A549 (cell line): ENCODE results near the gene GXYLT2. TPM values are rescaled to one million over a fixed set of nuclear protein-coding genes. Genes with fewer than 3 reads are reported as not detected.
A peak's percentile ranks its signal among the peaks of the same experiment; 100 is the strongest.

Experiments
- ATAC-seq, 2 experiments: fragments of 200-7000 bp in 1 of 2; fragments of >200 bp in 1 of 2; cut with Nextera tagmentation in 1 of 2; cut with Tn5 transposase in 1 of 2; 3 replicates each; pipeline versions ENCODE4 v1.8.0 to v1.9.1; 2018 to 2020; ENCODE audit warnings: mild to moderate bottlenecking in 1 of 2, moderate library complexity in 1 of 2
- CTCF ChIA-PET: fragments of 300-600 bp; sonication (Branson Sonifier 250); formaldehyde crosslinking; extraction: SDS; loops from one replicate; lab custom pipeline; 2021; ENCODE audit warnings: antibody characterized with exemption, inconsistent platforms; lab: Yijun Ruan, JAX
- POLR2A ChIA-PET: fragments of 350-600 bp; formaldehyde crosslinking; extraction: SDS; loops from one replicate; lab custom pipeline; 2021; ENCODE audit warnings: antibody characterized with exemption, inconsistent platforms; lab: Yijun Ruan, JAX
- DNase-seq, 2 experiments: peaks; one replicate each; pipeline versions ENCODE4 v3.0.0 to v3.0.0-alpha.2; 2011 to 2016; ENCODE audit warnings: low read depth in 1 of 2, low spot score in 1 of 2
- FAIRE-seq: peaks from 2 replicates; lab custom pipeline; 2011; peaks lifted over from hg19 to GRCh38; lab: Jason Lieb, UNC
- H3K27ac ChIP-seq, 2 experiments: fragments of >200 bp; sonication (Bioruptor Twin); formaldehyde crosslinking; 3 replicates each; pipeline ENCODE4 v1.5.1; 2016 to 2017
- H3K4me1 ChIP-seq: fragments of >200 bp; sonication (Bioruptor Twin); formaldehyde crosslinking; 3 replicates; pipeline ENCODE4 v1.6.1; 2016
- H3K4me2 ChIP-seq: fragments of >200 bp; sonication (Bioruptor Twin); formaldehyde crosslinking; 3 replicates; pipeline ENCODE4 v1.6.1; 2016
- H3K4me3 ChIP-seq: fragments of >200 bp; sonication (Bioruptor Twin); formaldehyde crosslinking; 3 replicates; pipeline ENCODE4 v1.5.1; 2016
- H3K9me3 ChIP-seq: fragments of >200 bp; sonication (Bioruptor Twin); formaldehyde crosslinking; 3 replicates; pipeline ENCODE4 v1.6.1; 2016
- ATOH8 ChIP-seq: fragments of 250-450 bp; sonication (Bioruptor Pico); IDR thresholded peaks from 2 replicates; pipeline ENCODE4 v1.5.0; 2020; ENCODE audit warnings: low read depth, mild to moderate bottlenecking, moderate library complexity
- BHLHE40 ChIP-seq: IDR thresholded peaks from 2 replicates; pipeline ENCODE4 v1.6.1; 2012; ENCODE audit warnings: low read depth, low read length, inconsistent platforms
- CBX2 ChIP-seq: fragments of 200-600 bp; sonication (generic); IDR thresholded peaks from 2 replicates; pipeline ENCODE4 v1.6.1; 2016; ENCODE audit warnings: low read depth, mild to moderate bottlenecking, borderline replicate concordance
- CBX8 ChIP-seq: fragments of 200-600 bp; sonication (generic); IDR thresholded peaks from 2 replicates; pipeline ENCODE4 v1.6.1; 2016
- CEBPB ChIP-seq, 2 experiments: fragments of >200 bp in 1 of 2; sonication (Bioruptor Twin) in 1 of 2; formaldehyde crosslinking in 1 of 2; IDR thresholded peaks; 2 replicates each; pipeline ENCODE4 v1.6.1; 2012 to 2016
- EHMT2 ChIP-seq: fragments of 200-600 bp; sonication (generic); IDR thresholded peaks from 2 replicates; pipeline ENCODE4 v1.6.1; 2016; ENCODE audit warnings: antibody characterized with exemption, low read depth, mild to moderate bottlenecking, moderate library complexity
- EP300 ChIP-seq, 2 experiments: fragments of >200 bp; sonication (Bioruptor Twin); formaldehyde crosslinking; IDR thresholded peaks; 2 replicates in 1 of 2; 3 replicates in 1 of 2; pipeline ENCODE4 v1.6.1; 2016 to 2017
- ESRRA ChIP-seq: fragments of 150-350 bp; IDR thresholded peaks from 2 replicates; pipeline ENCODE4 v1.6.1; 2014; ENCODE audit warnings: mild to moderate bottlenecking, low read length, borderline replicate concordance
- FOSB ChIP-seq: fragments of 250-450 bp; sonication (Bioruptor Pico); IDR thresholded peaks from 2 replicates; pipeline ENCODE4 v1.5.0; 2020; ENCODE audit warnings: mild to moderate bottlenecking, moderate library complexity
- FOSL2 ChIP-seq, 2 experiments: fragments of 450-650 bp in 1 of 2; fragments of >200 bp in 1 of 2; sonication (Bioruptor Twin) in 1 of 2; formaldehyde crosslinking; IDR thresholded peaks; 2 replicates each; pipeline versions ENCODE4 v1.5.0 to v1.6.1; 2016 to 2020; ENCODE audit warnings: mild to moderate bottlenecking in 1 of 2, moderate library complexity in 1 of 2
- FOXS1 ChIP-seq: fragments of 250-450 bp; sonication (Bioruptor Pico); IDR thresholded peaks from 2 replicates; pipeline ENCODE4 v1.5.0; 2020; ENCODE audit warnings: mild to moderate bottlenecking, moderate library complexity
- GATA3 ChIP-seq: IDR thresholded peaks from 2 replicates; pipeline ENCODE4 v1.6.1; 2012; ENCODE audit warnings: borderline replicate concordance
- HDAC2 ChIP-seq: fragments of 200-600 bp; sonication (generic); IDR thresholded peaks from 2 replicates; pipeline ENCODE4 v1.6.1; 2016
- HOXB13 ChIP-seq: fragments of 250-450 bp; sonication (Bioruptor Pico); IDR thresholded peaks from 2 replicates; pipeline ENCODE4 v1.5.0; 2020; ENCODE audit warnings: low read depth, mild to moderate bottlenecking, moderate library complexity
- JUN ChIP-seq, 2 experiments: fragments of >200 bp; sonication (Bioruptor Twin); formaldehyde crosslinking; IDR thresholded peaks; 2 replicates in 1 of 2; 3 replicates in 1 of 2; pipeline ENCODE4 v1.6.1; 2016 to 2017
- JUNB ChIP-seq: fragments of >200 bp; sonication (Bioruptor Twin); formaldehyde crosslinking; IDR thresholded peaks from 2 replicates; pipeline ENCODE4 v1.6.1; 2016
- MAX ChIP-seq: IDR thresholded peaks from 2 replicates; pipeline ENCODE4 v1.6.1; 2012
- MAZ ChIP-seq: fragments of 150-350 bp; IDR thresholded peaks from 2 replicates; pipeline ENCODE4 v1.6.1; 2014; ENCODE audit warnings: antibody characterized with exemption, low read depth, low read length, borderline replicate concordance
- NPAS2 ChIP-seq: fragments of 250-450 bp; sonication (Bioruptor Pico); IDR thresholded peaks from 2 replicates; pipeline ENCODE4 v1.8.0; 2022; ENCODE audit warnings: mild to moderate bottlenecking, moderate library complexity, borderline replicate concordance
- RARB ChIP-seq: fragments of 250-450 bp; sonication (Bioruptor Pico); IDR thresholded peaks from 2 replicates; pipeline ENCODE4 v1.8.0; 2021; ENCODE audit warnings: mild to moderate bottlenecking, moderate library complexity
- RNF2 ChIP-seq: fragments of 200-600 bp; sonication (generic); IDR thresholded peaks from 2 replicates; pipeline ENCODE4 v1.6.1; 2016; ENCODE audit warnings: low read depth, mild to moderate bottlenecking, antibody characterized with exemption, moderate library complexity, borderline replicate concordance
- TFCP2L1 ChIP-seq: fragments of 250-450 bp; sonication (Bioruptor Pico); IDR thresholded peaks from 2 replicates; pipeline ENCODE4 v1.5.0; 2021; ENCODE audit warnings: mild to moderate bottlenecking
- USF2 ChIP-seq: fragments of 450-650 bp; IDR thresholded peaks from 2 replicates; pipeline ENCODE4 v1.6.1; 2014; ENCODE audit warnings: antibody characterized with exemption
- ZC3H11A ChIP-seq: fragments of 450-650 bp; IDR thresholded peaks from 2 replicates; pipeline ENCODE4 v1.6.1; 2014; ENCODE audit warnings: antibody characterized with exemption, mild to moderate bottlenecking
- ZFP36 ChIP-seq: fragments of 450-650 bp; IDR thresholded peaks from 2 replicates; pipeline ENCODE4 v1.6.1; 2014; ENCODE audit warnings: borderline replicate concordance; ENCODE audit not compliant: partially characterized antibody
- WGBS: methylation state at CpG from one replicate; pipeline ENCODE4 v1.1.6; 2017; ENCODE audit errors: missing lambda C conversion rate; 5-methylcytosine and 5-hydroxymethylcytosine counted together
- polyA plus RNA-seq, 4 experiments: library from polyadenylated mRNA; depleted of rRNA in 3 of 4; stranded (reverse); fragments of >200 nt; fragmentation: RNase III in 1 of 4; extraction: RNeasy Plus Mini Kit Qiagen cat#74134 plus additional on column Dnase treatment in 1 of 4; gene quantifications; 2 replicates in 3 of 4; 3 replicates in 1 of 4; pipeline ENCODE4 v1.2.3, GENCODE V29; 2011 to 2017
- TF ChIP-seq, protein P1 (sequence below): fragments of >200 bp; sonication (Bioruptor Twin); formaldehyde crosslinking; IDR thresholded peaks from 2 replicates; pipeline ENCODE4 v1.6.1; 2016
- TF ChIP-seq, protein P2 (sequence below): IDR thresholded peaks from 2 replicates; pipeline ENCODE4 v1.6.1; 2012; ENCODE audit warnings: low read depth, borderline replicate concordance
- TF ChIP-seq, protein P3 (sequence below): fragments of >200 bp; sonication (Bioruptor Twin); formaldehyde crosslinking; IDR thresholded peaks from 3 replicates; pipeline ENCODE4 v1.6.1; 2016
- TF ChIP-seq, protein P4 (sequence below): fragments of 150-350 bp; IDR thresholded peaks from 2 replicates; pipeline ENCODE4 v1.6.1; 2014; ENCODE audit warnings: low read depth, mild to moderate bottlenecking, low read length

The GXYLT2 gene
- polyA plus RNA-seq, 2 of the 4 experiments (the other 2 are of a cell fraction) = 1.9 to 3.3 TPM

DNA sequence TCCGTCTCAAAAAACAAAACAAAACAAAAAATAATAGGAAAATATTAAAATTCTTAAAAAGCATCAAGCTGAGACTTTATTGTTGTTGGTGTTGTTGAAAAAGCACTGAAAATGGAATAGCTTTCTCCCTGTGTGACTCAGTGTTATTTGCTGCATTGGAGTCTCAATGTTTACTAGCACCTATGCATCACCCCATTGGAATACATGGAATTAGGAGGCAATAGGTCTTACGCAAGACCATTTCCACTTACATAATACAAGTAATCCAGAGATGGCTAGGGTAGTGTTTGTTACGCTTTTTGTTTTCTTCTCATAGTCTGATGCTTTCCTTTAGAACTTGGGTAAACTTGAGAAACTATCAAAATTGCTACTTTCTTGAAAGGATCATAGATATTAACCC, 15.2 kb downstream of the GXYLT2 start:
- H3K9me3 ChIP-seq = no peaks in the 10 kb centered on the region
- DNase-seq (peak; percentile 64 to 78), FAIRE-seq (peak; percentile 7), ATAC-seq (peak; percentile 89; a peak in 5 of 6 replicates)
- H3K4me2 ChIP-seq = peak overlapping the region; percentile 35
- 58% methylated on average over 3 of the region's 3 CpGs for WGBS
- CTCF ChIA-PET = interaction anchor here (0.6 to 1.6 kb wide), 6 partner anchors 15 to 957 kb away, joined by 3 read pairs; partner anchors contain the start of gene GXYLT2
- H3K27ac ChIP-seq = peak overlapping the region; percentile 41 to 67; a peak in 5 of 6 replicates
- TF ChIP-seq, protein P1, sequence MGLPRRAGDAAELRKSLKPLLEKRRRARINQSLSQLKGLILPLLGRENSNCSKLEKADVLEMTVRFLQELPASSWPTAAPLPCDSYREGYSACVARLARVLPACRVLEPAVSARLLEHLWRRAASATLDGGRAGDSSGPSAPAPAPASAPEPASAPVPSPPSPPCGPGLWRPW = peak; percentile 79
- TF ChIP-seq, protein P2, sequence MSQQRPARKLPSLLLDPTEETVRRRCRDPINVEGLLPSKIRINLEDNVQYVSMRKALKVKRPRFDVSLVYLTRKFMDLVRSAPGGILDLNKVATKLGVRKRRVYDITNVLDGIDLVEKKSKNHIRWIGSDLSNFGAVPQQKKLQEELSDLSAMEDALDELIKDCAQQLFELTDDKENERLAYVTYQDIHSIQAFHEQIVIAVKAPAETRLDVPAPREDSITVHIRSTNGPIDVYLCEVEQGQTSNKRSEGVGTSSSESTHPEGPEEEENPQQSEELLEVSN = no peak
- TF ChIP-seq FOSL2 (IDR thresholded peaks at IDR 0.05) = peak; percentile 72
- peak; percentile 92 for TF ChIP-seq FOSL2 (CRISPR knock-in tag; IDR thresholded peaks at IDR 0.05)
- no peak for TF ChIP-seq EHMT2
- TF ChIP-seq CEBPB (IDR thresholded peaks at IDR 0.05) = peak; percentile 86 to 98
- no peak for TF ChIP-seq RNF2
- TF ChIP-seq ESRRA = no peak
- 0 out of 5 replicates have a peak, but pooled peaks of 1 of the 2 experiments have one; percentile 40 for TF ChIP-seq JUN (IDR thresholded peaks at IDR 0.05)
- TF ChIP-seq EP300 (IDR thresholded peaks at IDR 0.05) = peak in 1 of 2 experiments; percentile 34; a peak in 1 of 5 replicates
- TF ChIP-seq HOXB13 = no peak
- no peak for TF ChIP-seq ZC3H11A
- TF ChIP-seq RARB (CRISPR knock-in tag) = no peak
- no peak for TF ChIP-seq NPAS2 (CRISPR knock-in tag)
- no peak for TF ChIP-seq CBX8
- TF ChIP-seq, protein P3, sequence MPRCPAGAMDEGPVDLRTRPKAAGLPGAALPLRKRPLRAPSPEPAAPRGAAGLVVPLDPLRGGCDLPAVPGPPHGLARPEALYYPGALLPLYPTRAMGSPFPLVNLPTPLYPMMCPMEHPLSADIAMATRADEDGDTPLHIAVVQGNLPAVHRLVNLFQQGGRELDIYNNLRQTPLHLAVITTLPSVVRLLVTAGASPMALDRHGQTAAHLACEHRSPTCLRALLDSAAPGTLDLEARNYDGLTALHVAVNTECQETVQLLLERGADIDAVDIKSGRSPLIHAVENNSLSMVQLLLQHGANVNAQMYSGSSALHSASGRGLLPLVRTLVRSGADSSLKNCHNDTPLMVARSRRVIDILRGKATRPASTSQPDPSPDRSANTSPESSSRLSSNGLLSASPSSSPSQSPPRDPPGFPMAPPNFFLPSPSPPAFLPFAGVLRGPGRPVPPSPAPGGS = 0 out of 3 replicates have a peak, but pooled peaks have one; percentile 25
- no peak for TF ChIP-seq ZFP36
- TF ChIP-seq JUNB = peak; percentile 68
- no peak for TF ChIP-seq FOXS1 (CRISPR knock-in tag)
- peak; percentile 34; the same call in 1 of the 2 replicates for TF ChIP-seq GATA3
- no peak overlapping the region for H3K4me3 ChIP-seq
- peaks cover 42% of the 10 kb centered on the region for H3K4me1 ChIP-seq
- POLR2A ChIA-PET = no interaction called here

- Histone ChIP-seq H3K27ac (peak overlapping the region in 1 of 2 experiments; percentile 62; a peak in 4 of 6 replicates), H3K9me3 (no peaks in the 10 kb centered on the region), H3K4me2 (peak overlapping the region; percentile 10; the same call in 1 of the 3 replicates), H3K4me1 (peaks cover 49% of the 10 kb centered on the region), H3K4me3 (no peak overlapping the region)
- no peak for TF ChIP-seq HOXB13
- TF ChIP-seq MAX = no peak
- no peak for TF ChIP-seq ZC3H11A
- no peak for TF ChIP-seq GATA3
- no peak for TF ChIP-seq ATOH8 (CRISPR knock-in tag)
- TF ChIP-seq, protein P1 = no peak
- no peak for TF ChIP-seq EHMT2
- TF ChIP-seq BHLHE40 = no peak
- TF ChIP-seq TFCP2L1 = no peak
- TF ChIP-seq USF2 = no peak
- TF ChIP-seq FOSL2 (IDR thresholded peaks at IDR 0.05) = no peak
- no peak for TF ChIP-seq FOSL2 (CRISPR knock-in tag; IDR thresholded peaks at IDR 0.05)
- no peak for TF ChIP-seq CBX2
- no peak for TF ChIP-seq HDAC2
- TF ChIP-seq, protein P4, sequence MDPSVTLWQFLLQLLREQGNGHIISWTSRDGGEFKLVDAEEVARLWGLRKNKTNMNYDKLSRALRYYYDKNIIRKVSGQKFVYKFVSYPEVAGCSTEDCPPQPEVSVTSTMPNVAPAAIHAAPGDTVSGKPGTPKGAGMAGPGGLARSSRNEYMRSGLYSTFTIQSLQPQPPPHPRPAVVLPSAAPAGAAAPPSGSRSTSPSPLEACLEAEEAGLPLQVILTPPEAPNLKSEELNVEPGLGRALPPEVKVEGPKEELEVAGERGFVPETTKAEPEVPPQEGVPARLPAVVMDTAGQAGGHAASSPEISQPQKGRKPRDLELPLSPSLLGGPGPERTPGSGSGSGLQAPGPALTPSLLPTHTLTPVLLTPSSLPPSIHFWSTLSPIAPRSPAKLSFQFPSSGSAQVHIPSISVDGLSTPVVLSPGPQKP = no peak
- TF ChIP-seq MAZ = no peak
- no peak for TF ChIP-seq FOSB (CRISPR knock-in tag)
- no peak for TF ChIP-seq CBX8
- 60% methylated on average over 2 of the region's 2 CpGs for WGBS
- no peak for FAIRE-seq
- ATAC-seq = no peak
- DNase-seq = no peak
- ChIA-PET POLR2A (no interaction called here), CTCF (no interaction called here)
Measured at GRCh38 chr3:72904163-72904562, 16.3 kb downstream of the GXYLT2 start.
